ENCODE results near the gene SPRR1B. TPM values are rescaled to one million over a fixed set of nuclear protein-coding genes. Genes with fewer than 3 reads are reported as not detected.
"Not testable (repeated sequence)": the region's sequence is repeated elsewhere in the genome, so short reads cannot be mapped to it uniquely, and the experiment has no call there.

Gene SPRR1B
- total RNA-seq (2014; rRNA removed), result not detected in 2 replicates
- not detected for polyA plus RNA-seq (2012)

DNA sequence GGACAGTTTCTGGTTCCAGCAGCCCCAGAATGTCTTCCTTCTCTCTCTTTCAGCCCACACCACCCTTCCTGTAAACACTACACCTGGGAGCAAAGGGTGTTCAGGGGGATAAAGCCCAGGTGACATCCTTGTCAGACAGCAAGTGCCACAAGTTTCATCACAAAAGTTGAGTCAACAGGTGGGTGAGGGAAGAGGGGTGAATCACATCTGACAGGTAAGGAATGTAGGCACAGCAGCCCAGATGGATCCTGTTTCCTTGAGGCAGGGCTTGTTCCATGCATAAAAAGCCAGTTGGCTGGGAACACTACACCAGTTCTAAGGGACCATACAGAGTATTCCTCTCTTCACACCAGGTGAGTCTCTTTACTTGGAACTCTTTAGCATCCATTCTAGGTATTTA lies at the start of gene SPRR1B:
TSS of gene SPRR1B (plus strand) at position 309 of the 400 bp plus-strand sequence. CDS start 1,143 bp downstream, outside the sequence.
- DNase-seq (ENCODE audit: low read depth), result no peak

GRCh38 chr1:152982076-152982475 lies 48.9 kb upstream of the SPRR1B start:
- no peak for DNase-seq (ENCODE audit: low read depth)

- no peak for DNase-seq (ENCODE audit: low read depth)
Measured at GRCh38 chr1:152983234-152983633, 47.8 kb upstream of the SPRR1B start.

DNA sequence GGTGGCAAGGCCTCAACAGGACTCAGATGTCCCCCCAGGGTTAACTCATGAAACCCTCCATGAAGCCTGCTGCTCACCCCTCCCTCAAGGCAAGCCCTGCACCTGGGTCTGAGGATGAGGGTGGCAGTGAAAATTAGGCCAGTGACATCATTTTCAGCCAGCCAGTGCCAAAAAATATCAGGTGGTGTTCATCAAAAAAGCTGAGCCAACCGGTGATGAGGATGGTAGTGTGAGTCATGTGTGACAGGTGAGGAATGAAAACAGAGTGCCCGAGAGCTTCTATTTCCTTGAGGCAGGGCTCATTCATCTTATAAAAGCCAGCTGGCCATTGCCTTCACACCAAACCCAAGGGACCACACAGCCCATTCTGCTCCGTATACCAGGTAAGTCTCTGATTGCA lies 47.3 kb upstream of the SPRR1B start, which contains the start of gene SPRR1A:
TSS of gene SPRR1A (plus strand) at position 339 of the 400 bp plus-strand sequence. CDS start 1,150 bp downstream, outside the sequence.
- no peak for DNase-seq (ENCODE audit: low read depth)

- no peak for DNase-seq (ENCODE audit: low read depth)
Measured at GRCh38 chr1:152986578-152986977, 44.4 kb upstream of the SPRR1B start.

- no peak for DNase-seq (ENCODE audit: low read depth)
Measured at GRCh38 chr1:152993186-152993585, 37.8 kb upstream of the SPRR1B start.

GRCh38 chr1:152995842-152996241 lies 35.2 kb upstream of the SPRR1B start:
- no peak for DNase-seq (ENCODE audit: low read depth)

- DNase-seq (ENCODE audit: low read depth), result no peak
Measured at GRCh38 chr1:152996633-152997400, 34.2 kb upstream of the SPRR1B start.

DNA sequence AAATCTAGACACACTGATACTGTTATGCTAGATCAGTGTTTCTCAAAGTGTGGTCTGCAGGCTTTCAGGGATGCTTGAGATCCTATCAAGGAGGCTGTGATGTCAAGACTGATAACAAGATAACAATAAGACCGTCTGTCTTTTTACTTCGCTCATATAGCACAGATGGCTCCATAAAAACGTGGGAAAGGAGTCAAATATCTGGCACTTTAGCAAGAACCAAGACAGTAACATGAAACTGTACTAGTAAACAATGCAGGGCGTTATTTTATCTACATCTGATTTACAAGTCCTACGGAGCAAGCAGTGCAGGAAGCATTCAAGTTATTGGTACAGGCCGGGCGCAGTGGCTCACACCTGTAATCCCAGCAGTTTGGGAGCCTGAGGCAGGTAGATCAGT lies 33.1 kb upstream of the SPRR1B start:
- DNase-seq (ENCODE audit: low read depth), result no peak

DNA sequence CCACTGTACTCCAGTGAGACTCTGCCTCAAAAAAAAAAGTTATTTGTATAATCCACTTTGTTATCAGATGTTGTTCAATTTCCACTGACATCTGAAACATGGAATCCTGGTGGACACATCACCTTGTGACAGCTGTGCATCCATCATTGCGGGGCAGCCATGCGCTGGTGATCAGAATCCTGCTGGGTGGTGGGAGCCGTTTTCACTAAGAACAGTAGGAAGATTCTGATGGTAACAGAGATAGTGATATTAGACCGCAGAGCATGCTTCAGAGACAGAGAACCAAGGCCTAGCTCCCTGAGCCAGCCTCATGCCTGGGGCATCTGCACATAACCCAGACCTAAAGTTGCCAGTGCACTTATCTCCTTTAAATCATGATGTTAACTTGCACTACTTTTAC lies 32.5 kb upstream of the SPRR1B start:
- no peak for DNase-seq (ENCODE audit: low read depth)

DNA sequence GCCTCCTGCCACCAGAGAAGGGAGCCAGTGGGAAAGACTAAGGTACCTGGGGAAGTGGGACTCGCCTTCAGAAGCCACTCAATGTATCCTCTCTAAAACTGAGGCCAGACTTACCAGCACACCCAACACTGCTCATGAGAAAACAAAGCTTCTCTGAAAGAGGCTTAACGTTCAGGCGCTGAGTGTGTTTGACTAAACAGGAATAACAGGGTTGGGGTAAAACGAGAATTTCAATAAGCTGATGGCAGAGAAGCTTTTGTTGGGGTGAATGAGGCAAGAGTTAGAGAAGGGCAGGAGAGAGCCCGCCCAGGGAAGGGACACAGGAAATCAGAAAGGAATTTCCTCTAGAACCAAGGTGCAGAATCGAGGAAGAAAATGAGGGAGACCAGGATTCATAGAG lies 31.2 kb upstream of the SPRR1B start:
- DNase-seq (ENCODE audit: low read depth), result no peak

GRCh38 chr1:153000294-153000693 lies 30.7 kb upstream of the SPRR1B start:
- no peak for DNase-seq (ENCODE audit: low read depth)

GRCh38 chr1:153001382-153001781 lies 29.6 kb upstream of the SPRR1B start, which contains the start of gene SPRR3:
TSS of gene SPRR3 (plus strand) at chr1:153001749. CDS start at chr1:153003021, 1,272 bp downstream.
- DNase-seq (ENCODE audit: low read depth), result no peak

- not testable (repeated sequence) for DNase-seq (ENCODE audit: low read depth)
Measured at GRCh38 chr1:153011235-153011758, 19.7 kb upstream of the SPRR1B start.

GRCh38 chr1:153021829-153022228 lies 9.2 kb upstream of the SPRR1B start:
- DNase-seq (ENCODE audit: low read depth), result not testable (repeated sequence)

DNA sequence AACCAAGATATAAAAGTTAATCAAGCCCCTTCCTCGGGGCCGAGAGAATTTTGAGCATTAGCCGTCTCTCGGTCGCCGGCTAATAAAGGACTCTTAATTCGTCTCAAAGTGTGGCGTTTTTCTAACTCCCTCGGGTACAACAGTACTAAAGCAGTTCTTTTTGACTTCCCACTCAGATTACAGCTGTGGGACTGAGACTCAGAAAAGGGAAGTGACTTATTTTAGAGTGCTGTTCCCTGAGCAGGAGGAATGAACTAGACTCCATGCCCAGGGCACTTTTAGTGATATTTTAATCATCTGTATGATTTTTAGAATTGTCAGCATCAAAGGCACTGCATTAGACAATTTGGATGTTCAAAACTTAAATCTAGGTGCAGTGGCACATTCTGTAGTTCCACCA lies 8.7 kb upstream of the SPRR1B start:
- not testable (repeated sequence) for DNase-seq (ENCODE audit: low read depth)

DNA sequence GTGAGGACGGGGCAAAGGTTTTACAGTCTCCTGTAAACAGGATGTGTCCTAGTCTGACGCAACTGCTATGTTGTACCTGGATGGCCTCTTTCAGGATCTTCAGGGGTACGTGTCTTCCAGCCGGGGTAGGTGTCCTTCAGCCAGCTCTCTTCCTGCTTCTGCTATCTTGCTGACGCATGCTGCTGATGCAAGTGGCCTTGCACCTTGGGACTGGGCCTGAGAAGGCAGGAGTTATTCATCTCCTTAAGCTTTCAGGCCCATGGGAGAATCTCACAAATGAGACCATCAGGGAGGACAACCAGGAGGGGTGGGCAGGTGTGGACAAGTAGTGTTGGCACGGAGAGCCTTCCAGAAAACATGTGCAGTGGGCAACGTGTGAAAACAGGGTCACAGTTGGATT lies 7.9 kb upstream of the SPRR1B start:
- DNase-seq (ENCODE audit: low read depth), result no peak

- no peak for DNase-seq (ENCODE audit: low read depth)
Measured at GRCh38 chr1:153024413-153024812, 6.6 kb upstream of the SPRR1B start.

DNA sequence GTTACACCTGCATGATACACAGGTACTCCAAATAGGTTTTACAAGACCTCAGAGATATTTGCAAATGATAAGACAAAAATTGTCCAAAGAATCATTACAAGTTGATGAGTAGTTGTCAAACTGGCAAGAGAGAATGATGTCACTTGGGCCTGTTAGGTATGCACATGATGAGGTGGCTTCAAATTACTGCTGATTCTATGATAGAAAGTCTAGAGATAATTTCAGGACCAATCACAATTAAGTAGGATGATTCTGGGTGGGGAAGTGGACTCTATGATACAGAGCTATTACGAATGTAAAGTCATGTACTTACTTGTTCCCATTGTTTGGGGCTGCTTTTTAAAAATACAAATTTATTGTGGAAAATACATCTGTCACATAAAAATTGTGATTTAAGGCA lies 5.2 kb upstream of the SPRR1B start:
- DNase-seq (ENCODE audit: low read depth), result no peak

- no peak for DNase-seq (ENCODE audit: low read depth)
Measured at GRCh38 chr1:153028766-153029165, 2.2 kb upstream of the SPRR1B start.

GRCh38 chr1:153032073-153032472 lies 1.1 kb downstream of the SPRR1B start:
- DNase-seq (ENCODE audit: low read depth), result no peak

- peak; percentile 28 for DNase-seq (ENCODE audit: low read depth)
Measured at GRCh38 chr1:153032677-153033308, 1.8 kb downstream of the SPRR1B start.

- no peak for DNase-seq (ENCODE audit: low read depth)
Measured at GRCh38 chr1:153035211-153035610, 4.2 kb downstream of the SPRR1B start.

Data from LHCN-M2 (cell line).